Hematopoietic multipotent progenitor cell treated with erythropoietin and hydrocortisone succinate and interleukin-3 and kit ligand, for 4 days (in vitro differentiated cells): Measurements from ENCODE around the gene RMC1.
"Not testable (repeated sequence)": the region's sequence is repeated elsewhere in the genome, so short reads cannot be mapped to it uniquely, and the experiment has no call there.

ENCODE experiments used
- DNase-seq: peaks from one replicate; pipeline ENCODE4 v3.0.0-alpha.2; 2015

RMC1 gene

DNA sequence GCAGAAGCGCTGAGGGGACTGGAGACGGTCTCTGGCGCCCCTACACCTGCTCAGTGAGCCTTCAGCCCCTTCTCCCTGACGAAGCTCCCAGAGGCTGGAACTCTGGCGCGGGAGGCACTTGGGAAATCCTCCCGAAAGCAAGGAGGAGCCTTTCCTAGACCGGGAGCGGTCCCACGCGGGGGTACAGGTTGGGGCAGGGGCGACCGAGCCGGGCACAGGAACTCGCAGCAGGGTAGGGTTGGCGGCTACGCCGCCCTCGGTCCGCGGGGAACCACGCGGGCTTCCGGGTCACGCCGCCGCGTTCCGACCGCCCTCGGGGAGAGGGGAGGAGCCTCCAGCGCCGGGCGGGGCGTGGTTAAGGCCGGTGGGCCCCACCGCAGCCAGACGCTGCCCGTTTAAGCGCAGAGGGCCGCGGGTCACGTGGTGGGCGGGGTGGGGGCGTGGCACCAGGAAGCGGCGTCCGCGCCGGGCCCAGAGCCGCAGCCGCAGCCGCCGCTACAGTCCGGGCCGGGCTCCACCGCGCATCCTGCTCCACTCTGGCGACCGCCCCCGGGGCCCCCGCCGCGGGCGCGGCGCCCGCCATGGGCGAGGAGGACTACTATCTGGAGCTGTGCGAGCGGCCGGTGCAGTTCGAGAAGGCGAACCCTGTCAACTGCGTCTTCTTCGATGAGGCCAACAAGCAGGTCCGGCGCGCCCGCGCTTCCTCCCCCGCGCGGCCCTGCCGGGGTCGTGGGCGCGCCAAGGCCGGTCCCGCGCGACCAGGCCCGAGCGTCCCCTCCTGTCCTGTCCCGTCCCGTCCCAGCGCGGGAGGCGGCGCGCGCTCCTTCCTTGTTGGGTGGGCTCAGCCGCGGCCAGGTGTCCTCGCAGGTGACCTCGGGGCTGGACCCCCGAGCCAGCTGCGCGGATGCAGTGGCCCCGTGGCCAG lies at the start of gene RMC1:
Gene RMC1, plus strand, starts transcription at position 474 of the 925 bp plus-strand sequence. Its CDS starts 108 bp downstream, at position 582.
- peak; percentile 97 for DNase-seq

- DNase-seq, result peak; percentile 35
Measured at GRCh38 chr18:23453680-23454058, 49.6 kb upstream of the RMC1 start.

- DNase-seq, result no peak
Measured at GRCh38 chr18:23456835-23457234, 46.5 kb upstream of the RMC1 start.

DNA sequence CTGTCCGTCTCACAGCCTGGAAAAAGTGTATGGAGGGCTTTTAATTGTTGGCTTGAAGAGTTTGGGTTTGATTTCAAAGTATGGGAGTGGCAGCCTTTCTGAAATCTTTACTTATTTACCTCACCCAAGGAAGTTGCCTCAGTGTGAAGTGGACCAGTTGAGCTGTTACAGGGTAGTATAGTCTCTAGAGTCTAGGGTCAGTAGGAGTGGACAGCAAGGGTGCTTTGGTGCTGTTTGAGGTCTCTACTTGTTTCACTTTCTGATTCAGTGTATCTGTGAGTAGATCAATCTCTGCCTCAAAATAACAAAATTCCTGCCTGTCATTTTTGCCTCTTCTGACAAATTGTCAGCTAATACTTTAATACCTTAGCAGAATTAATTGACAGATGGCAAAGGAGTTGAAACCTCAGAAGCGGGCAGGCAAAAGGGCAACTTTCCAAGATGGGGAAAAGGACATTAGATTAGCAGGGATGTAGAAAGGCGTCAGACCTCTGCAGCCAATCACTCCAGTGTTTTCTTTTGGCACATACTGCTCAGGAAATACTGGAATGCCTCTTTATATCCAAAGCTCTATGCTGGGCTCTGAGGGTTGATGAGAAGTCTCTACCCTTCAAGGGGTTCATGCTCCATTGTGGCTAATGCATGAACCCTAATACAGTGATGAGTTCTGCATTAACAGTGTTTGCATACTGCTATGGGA lies 44.3 kb upstream of the RMC1 start:
- no peak for DNase-seq

DNA sequence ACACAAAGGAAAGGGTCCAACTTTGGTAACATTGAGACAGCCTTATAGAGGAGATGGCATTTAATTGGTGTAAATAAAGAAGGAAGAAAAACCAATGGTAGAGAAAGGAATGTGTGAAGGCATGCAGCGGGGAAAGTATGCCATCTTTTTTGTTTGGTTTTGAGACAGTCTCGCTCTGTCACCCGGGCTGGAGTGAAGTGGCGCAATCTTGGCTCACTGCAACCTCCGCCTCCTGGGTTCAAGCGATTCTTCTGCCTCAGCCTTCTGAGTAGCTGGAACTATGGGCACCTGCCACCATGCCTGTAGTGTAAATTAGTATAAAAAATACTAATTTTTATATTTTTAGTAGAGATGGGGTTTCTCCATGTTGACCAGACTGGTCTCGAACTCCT lies 43.8 kb upstream of the RMC1 start:
- DNase-seq, result no peak

GRCh38 chr18:23460285-23461273 lies 42.7 kb upstream of the RMC1 start:
- no peak for DNase-seq

DNA sequence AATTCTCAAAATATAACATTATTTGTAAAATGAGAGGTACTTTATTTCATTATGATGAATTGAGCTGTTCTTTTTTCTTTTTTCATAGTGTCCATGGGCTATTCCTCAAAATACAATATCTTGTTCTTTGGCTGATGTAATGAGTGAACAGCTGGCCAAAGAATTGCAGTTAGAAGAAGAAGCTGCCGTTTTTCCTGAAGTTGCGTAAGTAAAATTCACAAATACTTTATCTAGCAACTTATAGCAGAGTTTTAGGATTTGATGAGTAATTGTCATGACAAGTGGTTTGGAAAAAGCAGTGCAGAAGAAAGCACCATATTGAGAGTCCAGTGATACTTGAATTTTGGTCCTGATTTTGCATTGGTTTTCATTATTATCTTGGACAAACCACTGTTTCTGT lies 40.4 kb upstream of the RMC1 start:
- peak; percentile 10 for DNase-seq

GRCh38 chr18:23468753-23469459 lies 34.4 kb upstream of the RMC1 start:
- no peak for DNase-seq

GRCh38 chr18:23470620-23471387 lies 32.5 kb upstream of the RMC1 start:
- DNase-seq, result no peak

GRCh38 chr18:23471486-23471885 lies 31.8 kb upstream of the RMC1 start:
- no peak for DNase-seq

DNA sequence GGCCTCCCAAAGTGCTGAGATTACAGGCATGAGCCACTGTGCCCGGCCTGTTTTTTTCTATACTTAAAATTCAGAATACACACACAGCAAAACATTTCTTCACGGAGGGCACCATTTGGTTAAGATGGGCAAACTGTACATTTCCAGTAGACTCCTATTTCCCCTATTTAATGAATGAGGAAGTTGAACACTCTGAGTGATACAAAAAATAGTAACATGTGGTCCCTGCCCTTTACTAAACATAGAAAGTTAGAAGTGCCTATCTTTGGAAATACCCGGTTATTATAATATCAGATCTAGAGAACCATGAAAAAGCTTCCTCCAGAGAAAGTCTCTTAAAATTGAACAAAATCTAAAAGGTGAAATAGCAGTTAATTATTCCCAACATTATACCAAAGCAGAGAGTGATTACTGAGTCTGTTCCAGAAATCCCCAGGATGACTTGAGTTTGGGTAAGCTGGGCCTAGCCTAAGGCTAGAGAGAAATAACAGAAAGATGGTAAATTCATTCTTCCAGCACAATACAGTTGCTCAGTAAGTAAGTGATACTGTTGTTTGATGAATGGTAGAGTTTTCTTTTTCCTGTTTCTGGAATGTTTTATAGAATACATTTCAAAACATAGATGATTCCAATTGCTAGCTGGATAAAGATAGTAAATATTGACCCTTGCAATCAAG lies 23.3 kb upstream of the RMC1 start:
- peak; percentile 70 for DNase-seq

GRCh38 chr18:23484561-23485182 lies 18.6 kb upstream of the RMC1 start:
- DNase-seq, result no peak

DNA sequence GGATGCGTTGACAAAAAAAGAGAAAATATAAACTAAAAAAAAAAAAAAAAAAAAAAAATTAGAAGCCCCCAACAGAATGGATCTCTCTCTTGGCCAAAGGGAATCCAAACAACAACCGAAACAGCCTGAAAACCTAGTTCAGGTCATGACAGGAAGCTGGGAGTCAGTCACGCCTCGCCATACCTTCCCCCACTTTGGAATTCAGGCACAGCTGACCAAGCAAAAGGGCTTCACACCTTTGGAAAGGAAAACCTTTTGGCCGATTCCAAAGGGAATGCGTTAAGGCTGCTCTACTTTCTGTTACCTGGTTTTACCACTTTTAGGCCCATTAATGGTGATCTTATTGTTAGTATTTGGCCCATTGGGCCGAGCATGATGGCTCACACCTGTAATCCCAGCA lies 17.9 kb upstream of the RMC1 start:
- no peak for DNase-seq

- DNase-seq, result peak; percentile 91
Measured at GRCh38 chr18:23487738-23488570, 15.4 kb upstream of the RMC1 start.

GRCh38 chr18:23489586-23489985 lies 13.7 kb upstream of the RMC1 start:
- not testable (repeated sequence) for DNase-seq

- DNase-seq, result no peak
Measured at GRCh38 chr18:23493654-23494053, 9.7 kb upstream of the RMC1 start.

- no peak for DNase-seq
Measured at GRCh38 chr18:23494992-23495391, 8.3 kb upstream of the RMC1 start.

DNA sequence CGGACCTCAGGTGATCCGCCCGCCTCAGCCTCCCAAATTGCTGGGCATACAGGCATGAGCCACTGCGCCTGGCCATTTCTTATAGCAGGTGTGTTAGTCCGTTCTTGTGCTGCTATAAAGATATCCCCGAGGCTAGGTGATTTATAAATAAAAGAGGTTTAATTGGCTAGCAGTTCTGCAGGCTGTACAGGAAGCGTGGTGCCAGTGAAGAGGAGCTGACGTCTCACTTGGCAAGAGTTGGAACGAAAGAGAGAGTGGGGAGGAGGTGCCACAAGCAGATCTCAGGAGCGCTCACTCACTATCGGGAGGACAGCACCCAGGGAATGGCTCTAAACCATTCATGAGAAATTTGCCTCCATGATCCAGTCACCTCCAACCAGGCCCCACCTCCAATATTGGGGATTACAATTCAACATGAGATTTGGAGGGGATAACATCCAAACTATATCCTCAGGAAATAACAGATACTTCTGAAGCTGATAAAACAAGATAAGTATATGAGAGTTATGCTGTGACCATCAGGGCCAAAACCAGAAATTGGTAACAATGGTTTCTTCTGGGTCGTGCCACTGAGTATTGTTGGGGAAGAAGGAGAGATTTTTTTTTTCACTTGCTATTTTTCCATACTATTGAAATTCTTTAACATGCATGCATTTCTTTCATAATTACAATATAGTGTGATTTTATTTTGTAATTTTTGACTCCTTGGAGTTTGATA lies 7.4 kb upstream of the RMC1 start:
- DNase-seq, result peak; percentile 40

DNA sequence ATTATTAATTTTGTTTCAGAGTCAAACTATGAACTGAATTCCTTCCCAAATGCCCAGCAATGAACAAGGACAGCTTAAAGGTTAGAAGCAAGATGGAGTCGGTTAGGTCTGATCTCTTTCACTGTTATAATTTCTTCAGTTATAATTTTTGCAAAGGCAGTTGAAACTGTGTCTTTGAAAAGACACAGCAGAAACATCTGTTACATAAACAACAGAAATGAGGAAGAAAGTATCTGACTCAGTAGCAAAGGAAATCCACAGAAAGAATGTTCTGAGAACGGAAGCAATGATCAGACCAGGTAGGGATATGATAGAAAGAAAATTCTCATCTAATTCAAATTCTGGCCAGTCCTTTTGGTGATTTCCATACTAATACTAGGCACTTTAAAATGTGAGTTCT lies 5.2 kb upstream of the RMC1 start:
- DNase-seq, result peak; percentile 52
